Mucosa of descending colon (tissue), 3 donors: ENCODE measurements around the gene CNR2. TPM values are rescaled to one million over a fixed set of nuclear protein-coding genes. Genes with fewer than 3 reads are reported as not detected.

ENCODE experiments used
- ATAC-seq: fragments of 200-7000 bp; cut with Tn5 transposase; one replicate; pipeline ENCODE4 v1.9.1; 2020; ENCODE audit warnings: mild to moderate bottlenecking, moderate library complexity
- DNase-seq, 3 donors: peaks; one replicate each; pipeline ENCODE4 v3.0.0-alpha.2; 2020
- H3K36me3 ChIP-seq: fragments of 200-600 bp; one replicate; pipeline ENCODE4 v1.8.0; 2021; ENCODE audit warnings: low read depth, mild to moderate bottlenecking
- H3K4me1 ChIP-seq: fragments of 200-600 bp; one replicate; pipeline ENCODE4 v1.8.0; 2021; ENCODE audit warnings: low read depth, mild to moderate bottlenecking
- H3K4me3 ChIP-seq: fragments of 200-600 bp; one replicate; pipeline ENCODE4 v1.8.0; 2021; ENCODE audit warnings: mild to moderate bottlenecking
- H3K9me3 ChIP-seq: fragments of 200-600 bp; one replicate; pipeline ENCODE4 v1.8.0; 2021; ENCODE audit warnings: mild to moderate bottlenecking
- CTCF ChIP-seq: fragments of 200-600 bp; IDR thresholded peaks from one replicate; pipeline ENCODE4 v1.8.0; 2022; ENCODE audit warnings: antibody characterized with exemption, mild to moderate bottlenecking
- intact Hi-C, 2 donors: fragments of 100-400 bp; cut with DNase I in 1 of 2; cut with micrococcal nuclease in 1 of 2; formaldehyde crosslinking; loops; one replicate each; pipeline versions ENCODE4 v1.11.0 to v1.11.1; 2022; cut with DNase I, micrococcal nuclease
- total RNA-seq, 3 donors: library from RNA; stranded (reverse); fragmentation: NEBNext Ultra II Directional in 2 of 3; extraction: Animal tissue kit (Norgen Biotek cat#: 25700) in 2 of 3; gene quantifications; one replicate each; pipeline versions ENCODE4 v1.2.1 to v1.2.4, GENCODE V29; 2021 to 2023
- donor health status: DM: no; HTN: no; CAD: no; lungs with moderate emphysema.
- donor health status: DM: no; HTN: no; CAD: no.
- donor health status: DM: no; HTN: yes; CAD: no.

The CNR2 gene
- total RNA-seq, 3 donors from 2014 or later, result 0.06 to 0.19 (median 0.17) TPM

- DNase-seq (no peak), ATAC-seq (no peak)
- H3K4me1 ChIP-seq, result no peaks in the 10 kb centered on the region
- TF ChIP-seq CTCF, result no peak
- intact Hi-C loops, result no loop called here
- H3K4me3 ChIP-seq, result no peak overlapping the region
- H3K9me3 ChIP-seq, result no peaks in the 10 kb centered on the region
- no peaks in the 10 kb centered on the region for H3K36me3 ChIP-seq
Measured at GRCh38 chr1:23930861-23931490, 17.8 kb upstream of the CNR2 start.

- TF ChIP-seq CTCF, result no peak
- no peak for ATAC-seq
- intact Hi-C loops, result no loop called here
- Histone ChIP-seq H3K4me1 (no peaks in the 10 kb centered on the region), H3K9me3 (no peaks in the 10 kb centered on the region), H3K36me3 (no peaks in the 10 kb centered on the region), H3K4me3 (no peak overlapping the region)
- DNase-seq, result no peak
Measured at GRCh38 chr1:23930270-23930669, 17.1 kb upstream of the CNR2 start.

- Histone ChIP-seq H3K4me3 (no peak overlapping the region), H3K36me3 (no peaks in the 10 kb centered on the region), H3K9me3 (no peaks in the 10 kb centered on the region), H3K4me1 (no peaks in the 10 kb centered on the region)
- DNase-seq (no peak), ATAC-seq (no peak)
- no peak for TF ChIP-seq CTCF
- intact Hi-C loops, result no loop called here
Measured at GRCh38 chr1:23928789-23929188, 15.6 kb upstream of the CNR2 start.

- TF ChIP-seq CTCF, result no peak
- H3K36me3 ChIP-seq, result no peaks in the 10 kb centered on the region
- no peak overlapping the region for H3K4me3 ChIP-seq
- H3K9me3 ChIP-seq, result no peaks in the 10 kb centered on the region
- ATAC-seq, result no peak
- H3K4me1 ChIP-seq, result peaks cover 6% of the 10 kb centered on the region
- intact Hi-C loops, result no loop called here
- DNase-seq, result no peak
Measured at GRCh38 chr1:23927097-23927496, 13.9 kb upstream of the CNR2 start.

- H3K36me3 ChIP-seq, result no peaks in the 10 kb centered on the region
- DNase-seq (no peak), ATAC-seq (no peak)
- H3K9me3 ChIP-seq, result no peaks in the 10 kb centered on the region
- intact Hi-C loops, result no loop called here
- H3K4me1 ChIP-seq, result peaks cover 16% of the 10 kb centered on the region
- H3K4me3 ChIP-seq, result no peak overlapping the region
- no peak for TF ChIP-seq CTCF
Measured at GRCh38 chr1:23925279-23925678, 12.1 kb upstream of the CNR2 start.

- ATAC-seq, result no peak
- Histone ChIP-seq H3K9me3 (no peaks in the 10 kb centered on the region), H3K4me1 (peaks cover 22% of the 10 kb centered on the region), H3K36me3 (no peaks in the 10 kb centered on the region), H3K4me3 (no peak overlapping the region)
- DNase-seq, result no peak
- TF ChIP-seq CTCF, result no peak
- intact Hi-C loops, result no loop called here
Measured at GRCh38 chr1:23924601-23925000, 11.4 kb upstream of the CNR2 start.
